SHP77 (cell line): Measurements from ENCODE around the gene CAPZB.

Experiments used
- DNase-seq, 2 experiments: peaks; one replicate each; lab custom pipeline; 2025; lab: John Stamatoyannopoulos, UW

CAPZB gene

GRCh38 chr1:19448491-19449439, 36.6 kb downstream of the CAPZB start:
- DNase-seq = no peak

- no peak for DNase-seq
Observed at GRCh38 chr1:19447550-19447949, 37.8 kb downstream of the CAPZB start.

GRCh38 chr1:19445417-19446342, 39.7 kb downstream of the CAPZB start:
- DNase-seq = peak in 1 of 2 experiments; percentile 38

GRCh38 chr1:19444296-19445021, 40.9 kb downstream of the CAPZB start:
- DNase-seq = no peak

DNA sequence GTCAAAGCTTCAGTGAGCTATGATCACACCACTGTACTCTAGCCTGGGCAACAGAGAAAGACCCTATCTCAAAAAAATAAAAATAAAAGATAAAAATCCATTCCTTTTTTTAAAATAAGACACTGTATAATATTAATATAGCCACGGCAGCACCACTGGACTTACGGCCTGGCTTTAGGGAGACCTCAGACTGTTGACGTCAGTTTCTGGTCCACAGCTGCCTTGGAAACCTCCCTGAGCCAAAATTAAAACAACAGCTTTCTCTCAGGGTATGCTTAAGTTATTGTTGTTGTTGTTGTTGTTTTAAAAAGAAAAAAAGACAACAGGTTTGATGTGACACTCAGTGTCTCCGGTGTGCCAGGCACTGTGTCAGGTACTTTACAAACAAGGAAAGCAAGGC, 42.0 kb downstream of the CAPZB start:
- no peak for DNase-seq

GRCh38 chr1:19442154-19443096, 42.9 kb downstream of the CAPZB start:
- DNase-seq = no peak

- DNase-seq = no peak
Observed at GRCh38 chr1:19441048-19441780, 44.1 kb downstream of the CAPZB start.

GRCh38 chr1:19439464-19440171, 45.7 kb downstream of the CAPZB start:
- DNase-seq = peak in 1 of 2 experiments; percentile 38

DNA sequence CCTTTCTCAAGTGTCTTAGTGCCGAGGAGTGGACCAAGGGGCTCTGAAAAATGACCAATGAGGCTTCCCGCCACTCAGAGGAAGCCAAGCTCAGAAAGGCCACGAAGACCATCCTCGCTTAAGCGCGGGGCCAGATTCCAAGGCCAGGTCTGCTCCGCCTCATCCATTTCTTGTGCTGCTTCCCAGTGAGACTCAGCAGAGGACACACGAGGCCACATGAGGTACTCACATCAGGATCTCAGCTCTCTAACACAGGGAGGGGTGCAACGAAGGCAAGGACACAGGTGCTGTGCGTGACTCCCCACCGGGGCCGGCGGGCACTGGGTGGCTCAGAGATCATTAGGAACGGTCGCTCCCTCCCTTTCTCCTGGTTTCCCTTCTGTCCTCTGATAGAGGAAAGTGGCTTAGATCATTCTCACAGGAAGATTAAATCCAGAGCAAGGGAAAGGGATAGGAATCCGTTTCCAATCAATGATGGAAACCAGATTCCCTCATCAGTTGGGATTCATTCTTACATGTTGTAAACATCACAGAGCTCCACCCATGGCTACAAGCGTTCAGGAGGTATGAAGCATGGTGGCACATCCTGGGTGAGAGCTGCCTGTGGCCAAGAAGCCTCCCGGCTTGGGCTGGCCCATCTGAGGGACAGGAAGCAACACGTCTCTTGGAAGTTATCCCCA, 46.7 kb downstream of the CAPZB start:
- no peak for DNase-seq

- no peak for DNase-seq
Observed at GRCh38 chr1:19437891-19438294, 47.4 kb downstream of the CAPZB start.

GRCh38 chr1:19436716-19437476, 48.4 kb downstream of the CAPZB start:
- DNase-seq = no peak

GRCh38 chr1:19435851-19436455, 49.4 kb downstream of the CAPZB start:
- no peak for DNase-seq

GRCh38 chr1:19435181-19435580, 50.2 kb downstream of the CAPZB start:
- DNase-seq = no peak

DNA sequence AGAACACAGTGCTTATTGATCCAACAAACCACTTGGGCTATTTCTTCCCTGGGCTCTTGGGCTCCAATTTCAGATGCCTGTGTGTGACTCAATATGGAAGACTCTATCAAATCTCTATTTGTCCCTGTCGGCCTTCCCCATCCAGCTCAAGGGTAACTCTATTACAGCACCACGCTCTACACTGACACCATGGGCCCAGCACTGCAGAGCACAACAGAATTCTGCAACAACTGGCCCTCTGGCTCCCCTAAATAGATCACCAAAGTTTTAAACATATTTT, 51.7 kb downstream of the CAPZB start:
- no peak for DNase-seq

DNA sequence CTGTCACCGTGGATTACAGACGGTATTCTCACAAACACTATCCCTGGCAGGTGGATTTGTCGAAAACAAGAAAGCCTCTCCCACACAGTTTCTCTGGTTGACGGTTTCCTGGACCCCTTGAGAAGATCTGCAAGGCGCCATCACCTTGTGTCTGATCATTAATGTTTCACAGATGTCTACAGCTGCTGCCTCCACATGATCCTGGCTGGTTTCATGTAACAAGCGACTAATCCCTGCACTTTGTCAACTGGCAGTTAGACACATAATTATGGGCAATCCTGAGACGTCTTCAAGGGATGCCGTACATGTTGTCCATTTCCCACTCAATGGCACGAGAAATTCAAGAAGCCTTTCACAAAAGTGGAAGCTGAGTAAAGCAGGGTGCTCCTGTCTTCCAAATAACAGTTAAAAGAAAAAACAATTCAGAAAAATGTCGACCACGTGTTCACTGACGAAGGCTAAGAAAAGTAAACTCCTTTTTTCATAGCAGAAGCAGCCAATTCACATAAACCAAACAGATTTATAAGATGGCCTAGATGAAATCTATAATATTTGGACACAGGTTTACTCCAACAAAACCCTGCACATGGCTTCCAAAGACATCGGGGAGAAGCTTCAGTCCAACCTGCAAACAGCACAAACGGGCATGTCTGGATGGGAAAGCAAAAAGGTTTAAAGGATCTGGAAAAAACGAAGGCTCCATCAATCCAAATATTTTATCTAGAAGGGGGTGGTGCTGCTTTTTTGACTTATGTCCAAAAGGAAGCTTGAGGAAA, 52.2 kb downstream of the CAPZB start:
- no peak for DNase-seq

DNA sequence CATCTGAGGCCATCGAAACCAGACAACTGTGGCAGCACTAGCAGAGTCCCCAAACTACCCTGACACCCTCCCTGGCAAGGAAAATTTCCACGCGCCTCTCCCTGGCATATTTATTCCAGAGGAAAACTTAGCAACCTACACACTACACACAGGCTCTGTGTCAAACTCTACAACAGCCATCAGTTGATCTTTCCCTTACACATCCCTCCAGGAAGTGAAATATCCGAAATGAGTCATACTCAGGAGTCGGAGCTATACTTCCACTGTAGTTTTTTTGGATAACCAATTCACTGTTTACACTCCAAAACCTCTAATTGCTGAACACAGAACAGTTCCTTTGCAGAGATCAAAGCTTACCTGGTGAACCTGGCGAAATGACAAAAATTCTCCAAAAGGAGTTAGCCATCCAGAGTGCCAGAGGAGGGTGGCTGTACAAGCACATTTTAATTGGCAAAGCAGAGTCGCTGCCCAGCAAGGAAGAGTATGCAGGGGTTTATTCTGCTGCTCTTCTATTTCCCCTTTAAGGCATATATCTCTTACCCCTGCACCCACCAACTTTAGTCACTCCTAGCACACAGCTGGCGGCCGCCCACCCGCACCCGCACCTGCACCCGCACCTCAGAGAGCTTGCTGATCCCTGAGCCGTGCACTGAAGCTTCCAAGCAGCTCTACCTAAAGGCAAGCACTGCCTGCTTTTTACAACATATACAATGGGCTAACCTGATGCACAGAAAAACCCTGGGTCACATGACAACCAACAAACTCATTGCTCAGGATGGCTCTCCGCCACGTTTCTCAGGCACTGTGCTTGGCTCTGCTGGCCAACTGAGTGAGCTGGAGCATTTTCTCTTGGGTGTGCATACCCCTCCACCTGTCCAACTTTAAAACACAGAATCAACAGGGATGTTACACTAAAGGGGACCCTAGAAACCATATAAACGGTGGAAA, 54.9 kb downstream of the CAPZB start:
- DNase-seq = no peak
